ENCODE measurements around the gene MICAL2. TPM values are rescaled to one million over a fixed set of nuclear protein-coding genes. Genes with fewer than 3 reads are reported as not detected.

MICAL2 gene
- total RNA-seq, 1 donor from 2014 or later: 197 TPM

- intact Hi-C loops (cut with DNase I): no loop called here
- H3K4me3 ChIP-seq: no peak overlapping the region
- H3K36me3 ChIP-seq: no peaks in the 10 kb centered on the region
- no peak for ATAC-seq
- TF ChIP-seq CTCF (IDR thresholded peaks at IDR 0.05): no peak
- no peaks in the 10 kb centered on the region for H3K9me3 ChIP-seq
- no peak for DNase-seq
- H3K4me1 ChIP-seq: peaks cover 12% of the 10 kb centered on the region
- H3K27me3 ChIP-seq: no peaks in the 10 kb centered on the region
- H3K27ac ChIP-seq: no peak overlapping the region
These were observed 35.1 kb upstream of the MICAL2 start for GRCh38 chr11:12075291-12075690.

GRCh38 chr11:12075822-12076821 is 34.3 kb upstream of the MICAL2 start:
- no peak for TF ChIP-seq CTCF (IDR thresholded peaks at IDR 0.05)
- Histone ChIP-seq H3K36me3 (no peaks in the 10 kb centered on the region), H3K4me1 (peaks cover 12% of the 10 kb centered on the region), H3K4me3 (no peak overlapping the region), H3K27ac (peak overlapping the region; percentile 80), H3K9me3 (no peaks in the 10 kb centered on the region), H3K27me3 (no peaks in the 10 kb centered on the region)
- intact Hi-C loops (cut with DNase I): no loop called here
- ATAC-seq: peak; percentile 77
- no peak for DNase-seq

GRCh38 chr11:12076840-12077534 is 33.4 kb upstream of the MICAL2 start:
- peak; percentile 86 for ATAC-seq
- no peak for DNase-seq
- TF ChIP-seq CTCF (IDR thresholded peaks at IDR 0.05): no peak
- H3K27ac ChIP-seq: peak overlapping the region; percentile 80
- H3K4me3 ChIP-seq: no peak overlapping the region
- no peaks in the 10 kb centered on the region for H3K27me3 ChIP-seq
- H3K36me3 ChIP-seq: no peaks in the 10 kb centered on the region
- H3K9me3 ChIP-seq: no peaks in the 10 kb centered on the region
- peaks cover 12% of the 10 kb centered on the region for H3K4me1 ChIP-seq
- intact Hi-C loops (cut with DNase I): no loop called here

- ATAC-seq (no peak), DNase-seq (no peak)
- intact Hi-C loops (cut with DNase I): no loop called here
- H3K9me3 ChIP-seq: no peaks in the 10 kb centered on the region
- no peak for TF ChIP-seq CTCF (IDR thresholded peaks at IDR 0.05)
- no peak overlapping the region for H3K4me3 ChIP-seq
- H3K27ac ChIP-seq: peak overlapping the region; percentile 80
- no peaks in the 10 kb centered on the region for H3K36me3 ChIP-seq
- no peaks in the 10 kb centered on the region for H3K27me3 ChIP-seq
- peaks cover 12% of the 10 kb centered on the region for H3K4me1 ChIP-seq
These were observed 32.7 kb upstream of the MICAL2 start for GRCh38 chr11:12077535-12078280.

GRCh38 chr11:12079726-12080556 is 30.4 kb upstream of the MICAL2 start:
- Histone ChIP-seq H3K9me3 (no peaks in the 10 kb centered on the region), H3K36me3 (no peaks in the 10 kb centered on the region), H3K4me1 (peaks cover 12% of the 10 kb centered on the region), H3K27me3 (no peaks in the 10 kb centered on the region), H3K4me3 (no peak overlapping the region), H3K27ac (peak overlapping the region; percentile 25)
- peak; percentile 53 for ATAC-seq
- intact Hi-C loops (cut with DNase I): no loop called here
- peak; percentile 70 for DNase-seq
- no peak for TF ChIP-seq CTCF (IDR thresholded peaks at IDR 0.05)

All from upper lobe of right lung (tissue), 1 donor.